IMR-90 (cell line): ENCODE data around the gene RGS3. TPM values are rescaled to one million over a fixed set of nuclear protein-coding genes. Genes with fewer than 3 reads are reported as not detected.

Source experiments
- ATAC-seq: fragments of 200-7000 bp; cut with Tn5 transposase; 2 replicates; pipeline ENCODE4 v1.9.1; 2020; ENCODE audit warnings: low read depth, mild to moderate bottlenecking, moderate library complexity
- BruUV-seq: library from RNA; stranded (reverse); fragments of 400-500 nt; replicated peaks from 2 replicates; lab custom pipeline; 2021; lab: Mats Ljungman, UMichigan
- CTCF ChIA-PET: fragments of 300-600 bp; formaldehyde crosslinking; extraction: SDS; loops from one replicate; lab custom pipeline; 2021; ENCODE audit warnings: antibody characterized with exemption; lab: Yijun Ruan, JAX
- POLR2A ChIA-PET: fragments of 300-600 bp; sonication (Branson Sonifier 250); formaldehyde crosslinking; loops from one replicate; lab custom pipeline; 2022; ENCODE audit warnings: antibody characterized with exemption; ENCODE audit not compliant: unreplicated experiment; lab: Charles Lee
- DNase-seq: peaks from one replicate; pipeline ENCODE4 v3.0.0; 2013
- H2AFZ ChIP-seq: replicated peaks from 2 replicates; pipeline ENCODE3; 2013; ENCODE audit warnings: low read length, mild to moderate bottlenecking; ENCODE audit not compliant: poor library complexity
- H2AK5ac ChIP-seq: 2 replicates; pipeline ENCODE4 v1.6.1; 2013; ENCODE audit warnings: low read depth, low read length, inconsistent platforms
- H2AK9ac ChIP-seq: replicated peaks from 2 replicates; pipeline ENCODE3; 2013; ENCODE audit warnings: mild to moderate bottlenecking, low read depth, low read length, moderate library complexity; ENCODE audit not compliant: poor library complexity
- H2BK120ac ChIP-seq: 2 replicates; pipeline ENCODE4 v1.6.1; 2013; ENCODE audit warnings: low read depth, low read length, inconsistent platforms
- H2BK15ac ChIP-seq: 3 replicates; pipeline ENCODE4 v1.6.1; 2013; ENCODE audit warnings: low read depth, low read length, inconsistent platforms
- H2BK20ac ChIP-seq: 2 replicates; pipeline ENCODE4 v1.6.1; 2013; ENCODE audit warnings: low read depth, mild to moderate bottlenecking, inconsistent platforms, low read length, moderate library complexity
- H2BK5ac ChIP-seq: 2 replicates; pipeline ENCODE4 v1.6.1; 2013; ENCODE audit warnings: mild to moderate bottlenecking, low read depth, low read length, inconsistent platforms; ENCODE audit not compliant: poor library complexity, severe bottlenecking
- H3K14ac ChIP-seq: replicated peaks from 2 replicates; pipeline ENCODE4 v1.6.1; 2013; ENCODE audit warnings: low read depth, low read length, inconsistent platforms
- H3K18ac ChIP-seq: 2 replicates; pipeline ENCODE4 v1.6.1; 2013; ENCODE audit warnings: low read depth, low read length, control low read depth
- H3K23ac ChIP-seq: 2 replicates; pipeline ENCODE4 v1.6.1; 2013; ENCODE audit warnings: low read depth, low read length, inconsistent platforms
- H3K27ac ChIP-seq: 2 replicates; pipeline ENCODE4 v1.5.1; 2013; ENCODE audit warnings: mild to moderate bottlenecking, control low read depth, low read length; ENCODE audit not compliant: insufficient read depth
- H3K27me3 ChIP-seq: 2 replicates; pipeline ENCODE4 v1.6.1; 2013; ENCODE audit warnings: low read length; ENCODE audit not compliant: control insufficient read depth, insufficient read depth
- H3K36me3 ChIP-seq: 2 replicates; pipeline ENCODE4 v1.6.1; 2013; ENCODE audit warnings: low read length, mixed read lengths; ENCODE audit not compliant: control insufficient read depth, insufficient read depth
- H3K4ac ChIP-seq: 2 replicates; pipeline ENCODE4 v1.6.1; 2013; ENCODE audit warnings: low read depth, low read length, inconsistent platforms
- H3K4me1 ChIP-seq: 2 replicates; pipeline ENCODE4 v1.6.1; 2013; ENCODE audit warnings: low read length, mixed read lengths; ENCODE audit not compliant: control insufficient read depth, insufficient read depth
- H3K4me2 ChIP-seq: 2 replicates; pipeline ENCODE4 v1.6.1; 2013; ENCODE audit warnings: low read depth, mild to moderate bottlenecking, control low read depth, low read length, moderate library complexity
- H3K4me3 ChIP-seq: 2 replicates; pipeline ENCODE4 v1.5.1; 2013; ENCODE audit warnings: low read depth, mild to moderate bottlenecking, control low read depth, low read length, moderate library complexity; ENCODE audit not compliant: insufficient read depth
- H3K56ac ChIP-seq: 2 replicates; pipeline ENCODE4 v1.6.1; 2013; ENCODE audit warnings: low read length, inconsistent platforms; ENCODE audit not compliant: insufficient read depth; ENCODE audit errors: extremely low read depth
- H3K79me1 ChIP-seq, 2 experiments: 2 replicates each; pipeline ENCODE4 v1.6.1; 2013; ENCODE audit warnings: low read length in 2 of 2, inconsistent platforms in 1 of 2, low read depth in 1 of 2
- H3K9ac ChIP-seq: 2 replicates; pipeline ENCODE4 v1.6.1; 2013; ENCODE audit warnings: low read depth, low read length, control low read depth
- H3K9me1 ChIP-seq: 2 replicates; pipeline ENCODE4 v1.6.1; 2013; ENCODE audit warnings: low read length, inconsistent platforms; ENCODE audit not compliant: insufficient read depth
- H3K9me3 ChIP-seq: 2 replicates; pipeline ENCODE4 v1.6.1; 2013; ENCODE audit warnings: low read length; ENCODE audit not compliant: control insufficient read depth, insufficient read depth
- H4K20me1 ChIP-seq: 2 replicates; pipeline ENCODE4 v1.6.1; 2013; ENCODE audit warnings: low read length, inconsistent platforms; ENCODE audit not compliant: insufficient read depth
- H4K5ac ChIP-seq: 2 replicates; pipeline ENCODE4 v1.6.1; 2013; ENCODE audit warnings: mild to moderate bottlenecking, low read depth, low read length, control low read depth
- H4K8ac ChIP-seq, 2 experiments: 2 replicates each; pipeline ENCODE4 v1.6.1; 2013; ENCODE audit warnings: low read depth in 2 of 2, low read length in 2 of 2, control low read depth in 1 of 2, inconsistent platforms in 1 of 2
- H4K91ac ChIP-seq: 2 replicates; pipeline ENCODE4 v1.6.1; 2013; ENCODE audit warnings: low read depth, low read length, inconsistent platforms; ENCODE audit not compliant: insufficient read depth
- FOS ChIP-seq: fragments of 150-350 bp; IDR thresholded peaks from 2 replicates; pipeline ENCODE4 v1.6.1; 2016; ENCODE audit warnings: low read depth, low read length
- WGBS, 2 experiments: methylation state at CpG; one replicate each; pipeline versions ENCODE4 v1.1.5 to v1.1.7; 2013; ENCODE audit warnings: missing lambda C conversion rate in 2 of 2; ENCODE audit not compliant: insufficient read length in 1 of 2; ENCODE audit errors: extremely low coverage in 2 of 2; 5-methylcytosine and 5-hydroxymethylcytosine counted together
- dilution Hi-C: fragments of 300-500 bp; cut with HindIII; formaldehyde crosslinking; loops from one replicate; pipeline ENCODE4 v1.14.3; 2018; ENCODE audit warnings: low sequenced_read_pairs; ENCODE audit not compliant: unreplicated experiment
- in situ Hi-C: fragments of 300-500 bp; cut with MboI; formaldehyde crosslinking; loops from 3 replicates; pipeline ENCODE4 v1.14.3; 2019; ENCODE audit warnings: low sequenced_read_pairs, inconsistent platforms, mixed read lengths
- intact Hi-C: fragments of 100-400 bp; cut with micrococcal nuclease; formaldehyde crosslinking; loops from 2 replicates; pipeline ENCODE4 v1.10.0; 2022
- polyA plus RNA-seq, 3 experiments: library from polyadenylated mRNA; depleted of rRNA; stranded (reverse); fragments of >200 nt; gene quantifications; 2 replicates each; pipeline ENCODE4 v1.2.3, GENCODE V29; 2012; ENCODE audit warnings: low replicate concordance in 1 of 3
- total RNA-seq: library from RNA; depleted of rRNA; stranded (reverse); fragments of >200 nt; gene quantifications from 2 replicates; pipeline ENCODE4 v1.2.3, GENCODE V29; 2012
- TF ChIP-seq, protein P1 (sequence below): conservative IDR thresholded peaks from 2 replicates; pipeline ENCODE4 v1.5.1; 2012; ENCODE audit warnings: mild to moderate bottlenecking, low read depth, low read length, improper control_type of control experiment

The RGS3 gene
- total and polyA plus RNA-seq, 2 of the 4 experiments (the other 2 are of a cell fraction): 51.8 to 65.6 TPM

- Histone ChIP-seq H2AK5ac (peak overlapping the region; percentile 73; the same call in 1 of the 2 replicates), H3K9me1 (peaks cover 13% of the 10 kb centered on the region), H3K27me3 (no peaks in the 10 kb centered on the region), H4K8ac (peak overlapping the region in 1 of 2 experiments; percentile 85; a peak in 1 of 4 replicates), H2BK20ac (peak overlapping the region; percentile 37; the same call in 1 of the 2 replicates), H3K27ac (no peak overlapping the region), H3K9ac (no peak overlapping the region), H3K14ac (peak overlapping the region; percentile 45), H3K4ac (peak overlapping the region; percentile 39), H3K36me3 (no peaks in the 10 kb centered on the region), H2AFZ (peak overlapping the region; percentile 58), H3K56ac (no peak overlapping the region), H2BK120ac (peak overlapping the region; percentile 17; the same call in 1 of the 2 replicates), H3K4me3 (no peak overlapping the region), H3K4me1 (peaks cover 7% of the 10 kb centered on the region), H2BK15ac (0 out of 3 replicates have a peak overlapping the region, but pooled peaks have one; percentile 38), H2AK9ac (peak overlapping the region; percentile 30), H2BK5ac (no peak overlapping the region), H4K20me1 (no peaks in the 10 kb centered on the region), H3K79me1 (no peaks in the 10 kb centered on the region), H3K4me2 (no peak overlapping the region), H4K91ac (peak overlapping the region; percentile 33; the same call in 1 of the 2 replicates), H4K5ac (no peak overlapping the region), H3K18ac (no peak overlapping the region), H3K9me3 (no peaks in the 10 kb centered on the region), H3K23ac (no peak overlapping the region)
- WGBS, 2 experiments: 92% methylated on average over 5 of the region's 9 CpGs; no CpG with 5 or more reads in 1 of the 2 experiments
- DNase-seq: no peak
- intact Hi-C loops: no loop called here
- TF ChIP-seq, protein P1, sequence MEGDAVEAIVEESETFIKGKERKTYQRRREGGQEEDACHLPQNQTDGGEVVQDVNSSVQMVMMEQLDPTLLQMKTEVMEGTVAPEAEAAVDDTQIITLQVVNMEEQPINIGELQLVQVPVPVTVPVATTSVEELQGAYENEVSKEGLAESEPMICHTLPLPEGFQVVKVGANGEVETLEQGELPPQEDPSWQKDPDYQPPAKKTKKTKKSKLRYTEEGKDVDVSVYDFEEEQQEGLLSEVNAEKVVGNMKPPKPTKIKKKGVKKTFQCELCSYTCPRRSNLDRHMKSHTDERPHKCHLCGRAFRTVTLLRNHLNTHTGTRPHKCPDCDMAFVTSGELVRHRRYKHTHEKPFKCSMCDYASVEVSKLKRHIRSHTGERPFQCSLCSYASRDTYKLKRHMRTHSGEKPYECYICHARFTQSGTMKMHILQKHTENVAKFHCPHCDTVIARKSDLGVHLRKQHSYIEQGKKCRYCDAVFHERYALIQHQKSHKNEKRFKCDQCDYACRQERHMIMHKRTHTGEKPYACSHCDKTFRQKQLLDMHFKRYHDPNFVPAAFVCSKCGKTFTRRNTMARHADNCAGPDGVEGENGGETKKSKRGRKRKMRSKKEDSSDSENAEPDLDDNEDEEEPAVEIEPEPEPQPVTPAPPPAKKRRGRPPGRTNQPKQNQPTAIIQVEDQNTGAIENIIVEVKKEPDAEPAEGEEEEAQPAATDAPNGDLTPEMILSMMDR: no peak
- TF ChIP-seq FOS: no peak
- in situ Hi-C loops: no loop called here
- ChIA-PET CTCF (no interaction called here), POLR2A (no interaction called here)
- no TSS peak for BruUV-seq
- no peak for ATAC-seq
- dilution Hi-C loops: no loop called here
Observed at GRCh38 chr9:113504725-113505590, 41.4 kb downstream of the RGS3 start.
